Activated CD8-positive, alpha-beta memory T cell treated with anti-CD3 and anti-CD28 coated beads, Interleukin-2, amount 10 ng/mL, durations not matched to agents 7 days and 5 days (primary cell): ENCODE data around the gene ANKRD26. TPM values are rescaled to one million over a fixed set of nuclear protein-coding genes. Genes with fewer than 3 reads are reported as not detected.
A peak's percentile ranks its signal among the peaks of the same experiment; 100 is the strongest.

Source experiments
- ATAC-seq: fragments of 150-1000 bp; cut with Tn5 transposase; one replicate; pipeline ENCODE4 v1.10.0; 2021; ENCODE audit warnings: moderate library complexity
- CTCF ChIA-PET: fragments of 350-600 bp; sonication (Branson Sonifier 250); formaldehyde crosslinking; loops from one replicate; lab custom pipeline; 2021; ENCODE audit warnings: antibody characterized with exemption; lab: Charles Lee
- DNase-seq: peaks from one replicate; pipeline ENCODE4 v3.0.0-alpha.2; 2020
- H3K27ac Mint-ChIP-seq: one replicate; pipeline ENCODE4 v1.8.0; 2021; ENCODE audit warnings: mild to moderate bottlenecking, mixed read lengths
- H3K27me3 Mint-ChIP-seq: one replicate; pipeline ENCODE4 v1.8.0; 2021; ENCODE audit warnings: mixed read lengths
- H3K36me3 Mint-ChIP-seq: one replicate; pipeline ENCODE4 v1.8.0; 2021; ENCODE audit warnings: mild to moderate bottlenecking, mixed read lengths
- H3K4me1 Mint-ChIP-seq: one replicate; pipeline ENCODE4 v1.8.0; 2021; ENCODE audit warnings: mixed read lengths
- H3K4me3 Mint-ChIP-seq: one replicate; pipeline ENCODE4 v1.8.0; 2021; ENCODE audit warnings: mild to moderate bottlenecking, moderate library complexity, mixed read lengths
- H3K9me3 Mint-ChIP-seq: one replicate; pipeline ENCODE4 v1.8.0; 2022; ENCODE audit warnings: low read depth, mixed read lengths
- total RNA-seq, 2 experiments: library from RNA; stranded (reverse); gene quantifications; one replicate each; pipeline ENCODE4 v1.2.3, GENCODE V29; 2021

ANKRD26 gene
- total RNA-seq, 2 experiments from 2014 or later = 10.7 to 11.1 TPM

- Mint-ChIP-seq H3K9me3 (peaks cover 4% of the 10 kb centered on the region), H3K4me1 (no peaks in the 10 kb centered on the region), H3K36me3 (peaks cover 2% of the 10 kb centered on the region), H3K4me3 (no peak overlapping the region), H3K27me3 (no peaks in the 10 kb centered on the region), H3K27ac (no peak overlapping the region)
- DNase-seq (no peak), ATAC-seq (no peak)
- CTCF ChIA-PET = interaction anchor here (1.1 to 1.3 kb wide), 2 partner anchors 12 to 24 kb away, joined by 3 to 5 read pairs; no protein-coding TSS in a partner anchor
These were observed 117.1 kb downstream of the ANKRD26 start for GRCh38 chr10:26983156-26983555.

- Mint-ChIP-seq H3K4me3 (no peak overlapping the region), H3K27ac (no peak overlapping the region), H3K27me3 (no peaks in the 10 kb centered on the region), H3K4me1 (no peaks in the 10 kb centered on the region), H3K36me3 (no peaks in the 10 kb centered on the region), H3K9me3 (no peaks in the 10 kb centered on the region)
- DNase-seq (no peak), ATAC-seq (no peak)
- CTCF ChIA-PET = interaction anchor here (1.3 kb wide), 1 partner anchor 11 kb away, joined by 5 read pairs; no protein-coding TSS in a partner anchor
These were observed 118.2 kb downstream of the ANKRD26 start for GRCh38 chr10:26982058-26982457.

DNA sequence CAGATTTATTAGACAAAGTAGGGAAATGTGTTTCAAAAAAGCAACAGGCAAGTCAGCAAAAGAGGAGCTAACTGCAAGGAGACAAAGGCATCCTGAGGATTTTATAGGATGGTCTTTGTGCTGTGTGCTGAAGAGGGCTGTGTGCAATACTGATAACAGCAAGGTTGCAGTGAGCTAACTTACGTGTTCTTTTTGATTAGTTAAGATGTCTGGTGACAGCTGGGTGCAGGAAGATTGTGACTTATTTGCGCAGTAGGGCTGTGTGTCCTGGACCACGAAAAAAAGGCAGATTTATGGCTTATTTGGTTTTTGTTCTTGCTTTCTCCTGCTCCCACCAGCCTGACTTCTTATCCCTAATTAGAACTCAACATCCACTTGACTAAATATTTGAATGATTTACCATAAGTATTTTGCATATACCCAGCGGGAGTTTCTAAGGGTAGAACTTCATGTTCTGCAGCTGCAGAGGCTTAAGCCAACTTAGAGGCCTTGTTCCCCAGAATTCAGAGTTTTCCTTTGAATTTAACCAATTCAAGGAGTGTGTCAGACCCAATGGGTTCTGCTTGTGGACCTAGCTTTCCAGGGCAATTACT lies 119.0 kb downstream of the ANKRD26 start:
- CTCF ChIA-PET = no interaction called here
- DNase-seq (no peak), ATAC-seq (no peak)
- H3K4me1 Mint-ChIP-seq = no peaks in the 10 kb centered on the region
- H3K4me3 Mint-ChIP-seq = no peak overlapping the region
- no peaks in the 10 kb centered on the region for H3K36me3 Mint-ChIP-seq
- H3K27ac Mint-ChIP-seq = no peak overlapping the region
- H3K9me3 Mint-ChIP-seq = no peaks in the 10 kb centered on the region
- H3K27me3 Mint-ChIP-seq = no peaks in the 10 kb centered on the region

DNA sequence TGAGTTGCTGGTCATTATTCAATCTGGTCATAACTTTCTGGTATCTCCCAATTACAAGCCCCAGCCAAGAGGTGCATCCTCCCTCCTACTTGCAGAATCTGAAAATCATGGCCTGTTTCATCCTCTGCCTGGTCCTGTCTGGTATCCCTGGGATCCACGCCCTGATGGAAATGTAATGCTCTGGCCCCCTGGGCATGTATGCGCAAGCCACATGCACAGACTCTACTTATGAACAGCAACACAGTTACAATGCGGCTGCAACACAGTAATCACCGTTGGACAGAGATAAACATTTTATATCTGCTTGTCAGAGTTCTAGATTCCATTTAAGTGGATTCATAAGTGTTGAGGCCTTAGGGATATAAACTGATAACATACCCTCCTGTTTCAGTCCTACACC lies 121.8 kb downstream of the ANKRD26 start:
- Mint-ChIP-seq H3K9me3 (no peaks in the 10 kb centered on the region), H3K27ac (no peak overlapping the region), H3K4me1 (no peaks in the 10 kb centered on the region), H3K27me3 (no peaks in the 10 kb centered on the region), H3K36me3 (no peaks in the 10 kb centered on the region), H3K4me3 (no peak overlapping the region)
- DNase-seq = no peak
- no peak for ATAC-seq
- CTCF ChIA-PET = no interaction called here

GRCh38 chr10:26977635-26978034 lies 122.7 kb downstream of the ANKRD26 start:
- H3K4me1 Mint-ChIP-seq = no peaks in the 10 kb centered on the region
- H3K27me3 Mint-ChIP-seq = no peaks in the 10 kb centered on the region
- H3K9me3 Mint-ChIP-seq = no peaks in the 10 kb centered on the region
- CTCF ChIA-PET = no interaction called here
- H3K36me3 Mint-ChIP-seq = no peaks in the 10 kb centered on the region
- H3K27ac Mint-ChIP-seq = no peak overlapping the region
- ATAC-seq = no peak
- DNase-seq = no peak
- no peak overlapping the region for H3K4me3 Mint-ChIP-seq

DNA sequence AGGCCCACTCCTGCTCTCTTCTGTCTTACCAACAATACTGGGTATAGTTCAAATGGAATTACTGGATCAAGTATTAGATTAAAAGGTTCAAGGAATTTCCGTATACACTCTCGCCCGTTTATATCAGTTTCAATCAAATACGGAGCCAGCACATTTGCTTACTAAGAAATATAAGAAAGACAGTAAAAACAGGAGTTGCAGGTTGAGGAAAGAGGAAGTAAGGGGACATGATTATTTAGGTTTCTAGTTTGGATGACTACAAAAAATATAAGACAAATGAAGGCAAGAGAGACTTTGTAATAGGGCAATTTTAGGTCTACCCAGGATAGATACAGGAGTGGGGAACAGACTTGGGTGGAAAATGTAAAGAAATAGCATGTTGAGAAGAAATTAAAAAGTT lies 129.6 kb downstream of the ANKRD26 start:
- DNase-seq = no peak
- Mint-ChIP-seq H3K27me3 (no peaks in the 10 kb centered on the region), H3K36me3 (peaks cover 26% of the 10 kb centered on the region), H3K4me3 (no peak overlapping the region), H3K27ac (peak overlapping the region; percentile 3), H3K9me3 (peaks cover 2% of the 10 kb centered on the region), H3K4me1 (peaks cover 34% of the 10 kb centered on the region)
- ATAC-seq = no peak
- CTCF ChIA-PET = interaction anchor here (1.6 kb wide), 1 partner anchor 12 kb away, joined by 5 read pairs; no protein-coding TSS in a partner anchor

- Mint-ChIP-seq H3K4me3 (no peak overlapping the region), H3K27me3 (no peaks in the 10 kb centered on the region), H3K36me3 (peaks cover 30% of the 10 kb centered on the region), H3K27ac (peak overlapping the region; percentile 74), H3K4me1 (peaks cover 34% of the 10 kb centered on the region), H3K9me3 (peaks cover 2% of the 10 kb centered on the region)
- DNase-seq (peak; percentile 56), ATAC-seq (peak; percentile 82)
- CTCF ChIA-PET = no interaction called here
These were observed 131.0 kb downstream of the ANKRD26 start for GRCh38 chr10:26969145-26969926.

DNA sequence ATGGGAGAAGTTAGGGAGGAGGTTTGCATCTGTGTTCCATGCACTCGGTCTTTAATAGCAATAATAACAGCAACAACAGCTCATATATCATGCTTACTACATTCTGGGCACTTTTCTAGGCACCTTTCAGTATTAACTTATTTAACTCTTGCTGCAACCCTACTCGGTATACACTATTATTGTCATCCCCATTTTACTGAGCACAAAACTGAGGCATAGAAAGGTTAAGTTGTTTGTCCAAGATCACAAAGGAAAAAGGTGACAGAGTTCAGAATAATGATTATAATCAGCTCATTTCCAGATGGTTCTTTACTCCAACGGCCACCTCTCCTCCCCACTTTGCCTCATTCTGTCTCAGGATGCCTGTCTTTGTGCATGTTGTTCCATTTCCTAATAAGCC lies 137.5 kb downstream of the ANKRD26 start:
- H3K4me1 Mint-ChIP-seq = peaks cover 13% of the 10 kb centered on the region
- peaks cover 26% of the 10 kb centered on the region for H3K36me3 Mint-ChIP-seq
- no peak overlapping the region for H3K27ac Mint-ChIP-seq
- H3K27me3 Mint-ChIP-seq = no peaks in the 10 kb centered on the region
- ATAC-seq = no peak
- no peak overlapping the region for H3K4me3 Mint-ChIP-seq
- CTCF ChIA-PET = no interaction called here
- peaks cover 2% of the 10 kb centered on the region for H3K9me3 Mint-ChIP-seq
- no peak for DNase-seq

- no peaks in the 10 kb centered on the region for H3K9me3 Mint-ChIP-seq
- H3K27ac Mint-ChIP-seq = no peak overlapping the region
- H3K27me3 Mint-ChIP-seq = no peaks in the 10 kb centered on the region
- DNase-seq (no peak), ATAC-seq (no peak)
- no peak overlapping the region for H3K4me3 Mint-ChIP-seq
- peaks cover 6% of the 10 kb centered on the region for H3K36me3 Mint-ChIP-seq
- CTCF ChIA-PET = no interaction called here
- H3K4me1 Mint-ChIP-seq = peaks cover 7% of the 10 kb centered on the region
These were observed 140.0 kb downstream of the ANKRD26 start for GRCh38 chr10:26960308-26960707.

DNA sequence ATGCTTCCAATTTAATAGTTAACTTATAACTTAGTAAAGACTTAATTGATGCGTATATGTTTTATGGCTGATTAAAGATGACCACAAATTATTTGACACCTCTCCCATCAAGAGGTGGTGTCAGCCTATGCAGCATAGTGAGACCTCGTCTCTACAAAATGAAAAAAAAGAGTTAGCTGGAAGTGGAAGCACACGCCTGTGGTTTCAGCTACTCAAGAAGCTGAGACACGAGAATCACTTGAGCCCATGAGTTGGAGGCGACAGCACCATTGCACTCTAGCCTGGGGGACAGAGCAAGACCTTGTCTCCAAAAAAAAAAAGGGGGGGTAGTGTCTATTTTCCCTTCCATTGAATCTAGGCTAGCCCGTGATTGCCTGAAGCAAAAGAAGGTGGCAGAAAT lies 140.5 kb downstream of the ANKRD26 start:
- Mint-ChIP-seq H3K9me3 (no peaks in the 10 kb centered on the region), H3K27me3 (no peaks in the 10 kb centered on the region), H3K36me3 (peaks cover 5% of the 10 kb centered on the region), H3K4me3 (no peak overlapping the region), H3K4me1 (peaks cover 7% of the 10 kb centered on the region), H3K27ac (no peak overlapping the region)
- CTCF ChIA-PET = no interaction called here
- DNase-seq (no peak), ATAC-seq (no peak)

Other genes with a start within 250 kb of the ANKRD26 start
- 10 to 100 TPM; 55.1 to 55.4 TPM for gene ABI1, start 239.5 kb downstream of the ANKRD26 start, total RNA-seq
- 100 to 1,000 TPM; 103 to 125 TPM for gene YME1L1, start 53.9 kb upstream of the ANKRD26 start, total RNA-seq
- gene MASTL, start 54.9 kb upstream of the ANKRD26 start, total RNA-seq = 10 to 100 TPM; 40.9 to 49.2 TPM
- gene ACBD5, start 140.3 kb upstream of the ANKRD26 start, total RNA-seq = 10 to 100 TPM; 24.2 to 24.5 TPM